Cardiac muscle cell (in vitro differentiated cells and primary cell): ENCODE measurements around the gene DPYSL3. TPM values are rescaled to one million over a fixed set of nuclear protein-coding genes. Genes with fewer than 3 reads are reported as not detected.

ENCODE experiments used
- DNase-seq, 2 donors: peaks; one replicate each; pipeline versions ENCODE4 v3.0.0 to v3.0.0-alpha.2; 2010 to 2017; ENCODE audit warnings: low read depth in 1 of 2, low spot score in 1 of 2
- H3K27ac ChIP-seq: fragments of 200-600 bp; sonication (generic); 2 replicates; pipeline ENCODE4 v1.5.1; 2016
- H3K27me3 ChIP-seq: fragments of 200-600 bp; sonication (generic); 2 replicates; pipeline ENCODE4 v1.6.0; 2016; ENCODE audit warnings: control low read depth
- H3K36me3 ChIP-seq: fragments of 200-600 bp; sonication (generic); 2 replicates; pipeline ENCODE4 v1.5.1; 2016; ENCODE audit warnings: control low read depth
- H3K4me1 ChIP-seq: fragments of 200-600 bp; sonication (generic); 2 replicates; pipeline ENCODE4 v1.8.1; 2017; ENCODE audit warnings: low read depth, mild to moderate bottlenecking, mixed run types
- H3K4me3 ChIP-seq: fragments of 200-600 bp; sonication (generic); 2 replicates; pipeline ENCODE4 v1.5.1; 2016; ENCODE audit warnings: mild to moderate bottlenecking
- H3K9me3 ChIP-seq: fragments of 200-600 bp; sonication (generic); 2 replicates; pipeline ENCODE4 v1.5.1; 2017; ENCODE audit warnings: low read depth, mild to moderate bottlenecking, control low read depth
- CTCF ChIP-seq: IDR thresholded peaks from 2 replicates; pipeline ENCODE4 v1.5.1; 2012; ENCODE audit warnings: low read depth, mild to moderate bottlenecking, low read length
- polyA plus RNA-seq: library from polyadenylated mRNA; unstranded; fragments of >200 nt; fragmentation: Nextera tagmentation; extraction: Ambion mirVana; gene quantifications from 2 replicates; pipeline ENCODE4 v1.2.1, GENCODE V29; 2016
- total RNA-seq: library from RNA; depleted of rRNA; stranded (reverse); fragments of >200 nt; gene quantifications from 2 replicates; pipeline ENCODE4 v1.2.3, GENCODE V29; 2016

The DPYSL3 gene
- total and polyA plus RNA-seq, 2 experiments from 2014 or later: 86.3 to 129 TPM

- no peak for TF ChIP-seq CTCF
- no peak overlapping the region for H3K4me3 ChIP-seq
Measured at GRCh38 chr5:147411359-147412319, 98.2 kb downstream of the DPYSL3 start.

GRCh38 chr5:147410496-147411358 lies 99.1 kb downstream of the DPYSL3 start:
- DNase-seq: peak in 1 of 2 donors; percentile 45
- TF ChIP-seq CTCF: no peak
- no peaks in the 10 kb centered on the region for H3K27me3 ChIP-seq
- H3K9me3 ChIP-seq: no peaks in the 10 kb centered on the region
- peaks cover 68% of the 10 kb centered on the region for H3K4me1 ChIP-seq
- H3K36me3 ChIP-seq: peaks cover 19% of the 10 kb centered on the region
- H3K27ac ChIP-seq: peak overlapping the region; percentile 96
- no peak overlapping the region for H3K4me3 ChIP-seq

More at GRCh38 chr5:147411359-147412319, 98.2 kb downstream of the DPYSL3 start:
- DNase-seq: peak in 1 of 2 donors; percentile 50
- Histone ChIP-seq H3K9me3 (no peaks in the 10 kb centered on the region), H3K36me3 (peaks cover 19% of the 10 kb centered on the region), H3K27ac (peak overlapping the region; percentile 96), H3K4me1 (peaks cover 63% of the 10 kb centered on the region), H3K27me3 (no peaks in the 10 kb centered on the region)

- no peak for DNase-seq
- Histone ChIP-seq H3K27me3 (no peaks in the 10 kb centered on the region), H3K27ac (peak overlapping the region; percentile 96), H3K9me3 (no peaks in the 10 kb centered on the region), H3K4me1 (peaks cover 84% of the 10 kb centered on the region), H3K36me3 (peaks cover 4% of the 10 kb centered on the region), H3K4me3 (no peak overlapping the region)
- no peak for TF ChIP-seq CTCF
Measured at GRCh38 chr5:147408980-147409379, 100.9 kb downstream of the DPYSL3 start.

GRCh38 chr5:147407094-147407681 lies 102.7 kb downstream of the DPYSL3 start:
- peak; percentile 52 to 82 for DNase-seq
- H3K27ac ChIP-seq: peak overlapping the region; percentile 96
- no peak overlapping the region for H3K4me3 ChIP-seq
- H3K9me3 ChIP-seq: no peaks in the 10 kb centered on the region
- no peaks in the 10 kb centered on the region for H3K27me3 ChIP-seq
- H3K36me3 ChIP-seq: no peaks in the 10 kb centered on the region
- peaks cover 93% of the 10 kb centered on the region for H3K4me1 ChIP-seq
- no peak for TF ChIP-seq CTCF

- H3K27me3 ChIP-seq: no peaks in the 10 kb centered on the region
- peak overlapping the region; percentile 96 for H3K27ac ChIP-seq
- no peak for TF ChIP-seq CTCF
- no peaks in the 10 kb centered on the region for H3K36me3 ChIP-seq
- no peak for DNase-seq
- H3K4me1 ChIP-seq: peaks cover 88% of the 10 kb centered on the region
- H3K4me3 ChIP-seq: no peak overlapping the region
- H3K9me3 ChIP-seq: no peaks in the 10 kb centered on the region
Measured at GRCh38 chr5:147406636-147407035, 103.2 kb downstream of the DPYSL3 start.
